Osteoblast (primary cell): ENCODE measurements around the gene FAHD1. TPM values are rescaled to one million over a fixed set of nuclear protein-coding genes. Genes with fewer than 3 reads are reported as not detected.
A peak's percentile ranks its signal among the peaks of the same experiment; 100 is the strongest.

Experiments
- DNase-seq: peaks from one replicate; pipeline ENCODE4 v3.0.0; 2011; ENCODE audit warnings: low spot score, mixed read lengths; ENCODE audit not compliant: insufficient read length; ENCODE audit errors: missing footprints
- H2AFZ ChIP-seq: 2 replicates; pipeline ENCODE4 v1.6.0; 2011; ENCODE audit warnings: mild to moderate bottlenecking, low read length
- H3K27ac ChIP-seq: 2 replicates; pipeline ENCODE4 v1.5.1; 2011; ENCODE audit warnings: mild to moderate bottlenecking, low read depth, low read length, moderate library complexity
- H3K27me3 ChIP-seq: 2 replicates; pipeline ENCODE4 v1.6.0; 2012; ENCODE audit warnings: mild to moderate bottlenecking, control low read depth, inconsistent platforms, low read length, moderate library complexity; ENCODE audit not compliant: insufficient read depth
- H3K36me3 ChIP-seq: 2 replicates; pipeline ENCODE4 v1.5.1; 2011; ENCODE audit warnings: mild to moderate bottlenecking, low read length, control low read depth, moderate library complexity; ENCODE audit not compliant: insufficient read depth
- H3K4me1 ChIP-seq: 2 replicates; pipeline ENCODE4 v1.5.1; 2011; ENCODE audit warnings: mild to moderate bottlenecking, low read length, control low read depth, moderate library complexity; ENCODE audit not compliant: insufficient read depth
- H3K4me2 ChIP-seq: 2 replicates; pipeline ENCODE4 v1.6.0; 2011; ENCODE audit warnings: mild to moderate bottlenecking, low read length; ENCODE audit not compliant: insufficient read depth
- H3K4me3 ChIP-seq: fragments of 200-600 bp; sonication (generic); 3 replicates; pipeline ENCODE4 v1.5.1; 2012; ENCODE audit warnings: mild to moderate bottlenecking, low read length, inconsistent platforms; ENCODE audit not compliant: insufficient read depth
- H3K79me2 ChIP-seq: 2 replicates; pipeline ENCODE4 v1.6.0; 2012; ENCODE audit warnings: mild to moderate bottlenecking, low read length, control low read depth, inconsistent platforms; ENCODE audit not compliant: insufficient read depth
- H3K9me3 ChIP-seq: 2 replicates; pipeline ENCODE4 v1.5.1; 2011; ENCODE audit warnings: low read depth, low read length, control low read depth
- H4K20me1 ChIP-seq: 2 replicates; pipeline ENCODE4 v1.6.0; 2012; ENCODE audit warnings: mild to moderate bottlenecking, low read length, control low read depth; ENCODE audit not compliant: insufficient read depth
- CTCF ChIP-seq: IDR thresholded peaks from 2 replicates; pipeline ENCODE4 v1.5.1; 2011; ENCODE audit warnings: mild to moderate bottlenecking, low read depth, low read length, moderate library complexity; ENCODE audit errors: extremely low read depth
- total RNA-seq: library from RNA; depleted of rRNA; stranded (reverse); fragments of >200 nt; gene quantifications from 2 replicates; pipeline ENCODE4 v1.2.3, GENCODE V29; 2012

The FAHD1 gene
- total RNA-seq = 63.1 and 72.7 TPM in 2 replicates

- Histone ChIP-seq H3K27me3 (no peaks in the 10 kb centered on the region), H3K27ac (peak within 1 kb of the TSS; percentile 62), H4K20me1 (peaks cover 18% of the 10 kb centered on the region), H3K79me2 (peaks cover 61% of the 10 kb centered on the region), H3K36me3 (peaks cover 10% of the 10 kb centered on the region), H3K4me3 (peak within 1 kb of the TSS; percentile 99), H2AFZ (peak within 1 kb of the TSS; percentile 100), H3K4me1 (peaks cover 25% of the 10 kb centered on the region), H3K9me3 (no peaks in the 10 kb centered on the region), H3K4me2 (peak within 1 kb of the TSS; percentile 93)
- TF ChIP-seq CTCF = no peak
- DNase-seq = peak; percentile 100
Observed at GRCh38 chr16:1826691-1827573, at the start of gene FAHD1, which contains the start of gene HAGH. TSS of gene FAHD1 (plus strand) at chr16:1827206. CDS start at chr16:1827239, 33 bp downstream. TSS of gene HAGH (minus strand) at chr16:1826825. CDS start at chr16:1826787, 38 bp downstream.

- peak; percentile 86 for DNase-seq
- H2AFZ ChIP-seq = no peak overlapping the region
- no peak overlapping the region for H3K27ac ChIP-seq
- no peak for TF ChIP-seq CTCF
- H3K27me3 ChIP-seq = no peaks in the 10 kb centered on the region
- H3K36me3 ChIP-seq = peaks cover 29% of the 10 kb centered on the region
- H3K9me3 ChIP-seq = no peaks in the 10 kb centered on the region
- H3K4me2 ChIP-seq = no peak overlapping the region
- H4K20me1 ChIP-seq = peaks cover 36% of the 10 kb centered on the region
- H3K79me2 ChIP-seq = peaks cover 40% of the 10 kb centered on the region
- H3K4me3 ChIP-seq = no peak overlapping the region
- H3K4me1 ChIP-seq = peaks cover 21% of the 10 kb centered on the region
Observed at GRCh38 chr16:1777375-1778199, 49.4 kb upstream of the FAHD1 start.

- Histone ChIP-seq H3K4me2 (no peak overlapping the region), H3K9me3 (no peaks in the 10 kb centered on the region), H3K79me2 (peaks cover 39% of the 10 kb centered on the region), H3K4me3 (no peak overlapping the region), H3K36me3 (peaks cover 29% of the 10 kb centered on the region), H2AFZ (no peak overlapping the region), H3K27ac (no peak overlapping the region), H3K27me3 (no peaks in the 10 kb centered on the region), H4K20me1 (peaks cover 36% of the 10 kb centered on the region), H3K4me1 (peaks cover 24% of the 10 kb centered on the region)
- peak; percentile 83 for DNase-seq
- TF ChIP-seq CTCF = no peak
Observed at GRCh38 chr16:1778200-1779179, 48.5 kb upstream of the FAHD1 start.
